IMR-90 (cell line): ENCODE measurements around the gene PSMC4.

Source experiments
- BHLHE40 ChIP-seq: fragments of 150-350 bp; IDR thresholded peaks from 2 replicates; pipeline ENCODE4 v1.6.1; 2016; ENCODE audit warnings: mild to moderate bottlenecking, low read depth, low read length
- CEBPB ChIP-seq: IDR thresholded peaks from 2 replicates; pipeline ENCODE4 v1.6.1; 2012; ENCODE audit warnings: low read depth, low read length, improper control_type of control experiment
- FOS ChIP-seq: fragments of 150-350 bp; IDR thresholded peaks from 2 replicates; pipeline ENCODE4 v1.6.1; 2016; ENCODE audit warnings: low read depth, low read length
- MAFK ChIP-seq: IDR thresholded peaks from 2 replicates; pipeline ENCODE4 v1.6.1; 2012; ENCODE audit warnings: low read depth, low read length, improper control_type of control experiment
- MXI1 ChIP-seq: IDR thresholded peaks from 2 replicates; pipeline ENCODE4 v1.6.1; 2012; ENCODE audit warnings: low read depth, mild to moderate bottlenecking, low read length, moderate library complexity, borderline replicate concordance
- POLR2A ChIP-seq: IDR thresholded peaks from 2 replicates; pipeline ENCODE4 v1.6.1; 2012; ENCODE audit warnings: mild to moderate bottlenecking, low read depth, low read length
- RAD21 ChIP-seq: IDR thresholded peaks from 2 replicates; pipeline ENCODE4 v1.6.1; 2012; ENCODE audit warnings: low read length, improper control_type of control experiment
- SMC3 ChIP-seq: fragments of 150-350 bp; IDR thresholded peaks from 2 replicates; pipeline ENCODE4 v1.6.1; 2016; ENCODE audit warnings: low read depth, mild to moderate bottlenecking, antibody characterized with exemption, low read length, moderate library complexity
- TF ChIP-seq, protein P1 (sequence below): conservative IDR thresholded peaks from 2 replicates; pipeline ENCODE4 v1.5.1; 2012; ENCODE audit warnings: mild to moderate bottlenecking, low read depth, low read length, improper control_type of control experiment
- TF ChIP-seq, protein P2 (sequence below): fragments of 150-350 bp; IDR thresholded peaks from 2 replicates; pipeline ENCODE4 v1.6.1; 2017; ENCODE audit warnings: mild to moderate bottlenecking, antibody characterized with exemption, low read length, low read depth
- TF ChIP-seq, protein P3 (sequence below): fragments of 150-350 bp; IDR thresholded peaks from 2 replicates; pipeline ENCODE4 v1.6.1; 2016; ENCODE audit warnings: low read depth, mild to moderate bottlenecking, low read length, moderate library complexity, borderline replicate concordance

DNA sequence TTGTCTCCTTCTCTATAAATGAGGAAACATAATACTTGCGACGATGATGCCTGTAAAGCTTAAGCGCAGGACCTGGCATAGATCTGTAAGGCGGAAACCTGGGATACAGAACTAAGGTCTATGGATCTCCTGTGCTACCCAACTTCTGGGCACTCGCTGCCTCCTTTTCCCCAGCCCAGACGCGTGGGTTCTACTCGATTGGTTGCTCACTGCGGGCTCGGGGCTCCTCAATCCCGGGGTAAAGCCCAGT lies 615 bp upstream of the PSMC4 start:
- no peak for TF ChIP-seq POLR2A
- TF ChIP-seq, protein P1, sequence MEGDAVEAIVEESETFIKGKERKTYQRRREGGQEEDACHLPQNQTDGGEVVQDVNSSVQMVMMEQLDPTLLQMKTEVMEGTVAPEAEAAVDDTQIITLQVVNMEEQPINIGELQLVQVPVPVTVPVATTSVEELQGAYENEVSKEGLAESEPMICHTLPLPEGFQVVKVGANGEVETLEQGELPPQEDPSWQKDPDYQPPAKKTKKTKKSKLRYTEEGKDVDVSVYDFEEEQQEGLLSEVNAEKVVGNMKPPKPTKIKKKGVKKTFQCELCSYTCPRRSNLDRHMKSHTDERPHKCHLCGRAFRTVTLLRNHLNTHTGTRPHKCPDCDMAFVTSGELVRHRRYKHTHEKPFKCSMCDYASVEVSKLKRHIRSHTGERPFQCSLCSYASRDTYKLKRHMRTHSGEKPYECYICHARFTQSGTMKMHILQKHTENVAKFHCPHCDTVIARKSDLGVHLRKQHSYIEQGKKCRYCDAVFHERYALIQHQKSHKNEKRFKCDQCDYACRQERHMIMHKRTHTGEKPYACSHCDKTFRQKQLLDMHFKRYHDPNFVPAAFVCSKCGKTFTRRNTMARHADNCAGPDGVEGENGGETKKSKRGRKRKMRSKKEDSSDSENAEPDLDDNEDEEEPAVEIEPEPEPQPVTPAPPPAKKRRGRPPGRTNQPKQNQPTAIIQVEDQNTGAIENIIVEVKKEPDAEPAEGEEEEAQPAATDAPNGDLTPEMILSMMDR: no peak
- TF ChIP-seq, protein P2, sequence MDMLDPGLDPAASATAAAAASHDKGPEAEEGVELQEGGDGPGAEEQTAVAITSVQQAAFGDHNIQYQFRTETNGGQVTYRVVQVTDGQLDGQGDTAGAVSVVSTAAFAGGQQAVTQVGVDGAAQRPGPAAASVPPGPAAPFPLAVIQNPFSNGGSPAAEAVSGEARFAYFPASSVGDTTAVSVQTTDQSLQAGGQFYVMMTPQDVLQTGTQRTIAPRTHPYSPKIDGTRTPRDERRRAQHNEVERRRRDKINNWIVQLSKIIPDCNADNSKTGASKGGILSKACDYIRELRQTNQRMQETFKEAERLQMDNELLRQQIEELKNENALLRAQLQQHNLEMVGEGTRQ: no peak
- TF ChIP-seq CEBPB: no peak
- no peak for TF ChIP-seq SMC3
- TF ChIP-seq MXI1: no peak
- no peak for TF ChIP-seq MAFK
- TF ChIP-seq BHLHE40: no peak
- TF ChIP-seq FOS: no peak
- TF ChIP-seq RAD21: no peak
- TF ChIP-seq, protein P3, sequence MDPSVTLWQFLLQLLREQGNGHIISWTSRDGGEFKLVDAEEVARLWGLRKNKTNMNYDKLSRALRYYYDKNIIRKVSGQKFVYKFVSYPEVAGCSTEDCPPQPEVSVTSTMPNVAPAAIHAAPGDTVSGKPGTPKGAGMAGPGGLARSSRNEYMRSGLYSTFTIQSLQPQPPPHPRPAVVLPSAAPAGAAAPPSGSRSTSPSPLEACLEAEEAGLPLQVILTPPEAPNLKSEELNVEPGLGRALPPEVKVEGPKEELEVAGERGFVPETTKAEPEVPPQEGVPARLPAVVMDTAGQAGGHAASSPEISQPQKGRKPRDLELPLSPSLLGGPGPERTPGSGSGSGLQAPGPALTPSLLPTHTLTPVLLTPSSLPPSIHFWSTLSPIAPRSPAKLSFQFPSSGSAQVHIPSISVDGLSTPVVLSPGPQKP: no peak
